NT2/D1 (cell line): Measurements from ENCODE around the gene FHDC1.

Experiments used
- SUZ12 ChIP-seq: IDR thresholded peaks from 2 replicates; pipeline ENCODE4 v1.6.1; 2011; ENCODE audit not compliant: insufficient read length, insufficient read depth; ENCODE audit errors: extremely low read depth
- YY1 ChIP-seq: IDR thresholded peaks from 2 replicates; pipeline ENCODE4 v1.6.1; 2011; ENCODE audit not compliant: insufficient read length, insufficient read depth
- ZNF274 ChIP-seq: IDR thresholded peaks from 2 replicates; pipeline ENCODE4 v1.6.1; 2011; ENCODE audit warnings: mild to moderate bottlenecking, low read depth, low read length

DNA sequence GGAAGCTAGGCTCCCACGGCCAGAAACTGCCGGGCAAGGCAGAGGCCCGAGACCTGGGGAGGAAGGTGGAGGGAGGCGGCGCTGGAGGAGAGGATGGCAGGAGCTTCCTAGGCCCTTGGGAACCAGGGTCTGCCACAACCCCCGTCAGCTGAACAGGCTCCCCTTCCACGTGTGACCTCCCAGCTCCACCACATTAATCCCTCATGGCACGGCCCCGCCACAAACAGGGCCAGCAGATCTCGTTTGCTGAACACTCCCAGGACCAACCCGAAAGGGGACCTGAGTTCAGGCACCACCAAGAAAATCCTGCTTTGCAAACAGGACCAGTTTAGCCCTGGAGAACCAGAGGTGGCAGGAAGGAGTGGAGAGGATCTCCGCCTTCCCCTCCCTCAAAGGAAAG lies 62.7 kb downstream of the FHDC1 start:
- TF ChIP-seq YY1 (no peak), SUZ12 (no peak), ZNF274 (no peak)
